Inflammatory macrophage (primary cell): Measurements from ENCODE around the gene HTR6.

Source experiments
- DNase-seq, 2 donors: peaks; one replicate each; pipeline ENCODE4 v3.0.0-alpha.2; 2020 to 2022

Gene HTR6

GRCh38 chr1:19689856-19690255 lies 25.2 kb downstream of the HTR6 start:
- peak; percentile 4 to 47 for DNase-seq

- no peak for DNase-seq
Measured at GRCh38 chr1:19690342-19690741, 25.7 kb downstream of the HTR6 start.

- no peak for DNase-seq
Measured at GRCh38 chr1:19694298-19694697, 29.6 kb downstream of the HTR6 start.

GRCh38 chr1:19695772-19696171 lies 31.1 kb downstream of the HTR6 start:
- DNase-seq, result no peak

GRCh38 chr1:19696820-19697219 lies 32.1 kb downstream of the HTR6 start:
- no peak for DNase-seq

- DNase-seq, result no peak
Measured at GRCh38 chr1:19698181-19698580, 33.5 kb downstream of the HTR6 start.

- no peak for DNase-seq
Measured at GRCh38 chr1:19700079-19700777, 35.6 kb downstream of the HTR6 start.

- DNase-seq, result no peak
Measured at GRCh38 chr1:19703280-19703679, 38.6 kb downstream of the HTR6 start.

GRCh38 chr1:19704247-19705113 lies 39.8 kb downstream of the HTR6 start:
- peak; percentile 36 to 54 for DNase-seq

GRCh38 chr1:19705464-19705863 lies 40.8 kb downstream of the HTR6 start:
- DNase-seq, result no peak

GRCh38 chr1:19706136-19706535 lies 41.5 kb downstream of the HTR6 start:
- no peak for DNase-seq

- DNase-seq, result no peak
Measured at GRCh38 chr1:19708567-19709110, 44.0 kb downstream of the HTR6 start.

- no peak for DNase-seq
Measured at GRCh38 chr1:19709260-19709793, 44.7 kb downstream of the HTR6 start.

GRCh38 chr1:19710825-19711611 lies 46.3 kb downstream of the HTR6 start:
- no peak for DNase-seq

- no peak for DNase-seq
Measured at GRCh38 chr1:19712928-19713327, 48.3 kb downstream of the HTR6 start.

GRCh38 chr1:19715334-19716203 lies 50.9 kb downstream of the HTR6 start:
- peak; percentile 89 for DNase-seq

GRCh38 chr1:19717467-19717866 lies 52.8 kb downstream of the HTR6 start:
- DNase-seq, result no peak

- DNase-seq, result no peak
Measured at GRCh38 chr1:19720174-19720573, 55.5 kb downstream of the HTR6 start.

- DNase-seq, result no peak
Measured at GRCh38 chr1:19720973-19721372, 56.3 kb downstream of the HTR6 start.

GRCh38 chr1:19723874-19724273 lies 59.2 kb downstream of the HTR6 start:
- no peak for DNase-seq

GRCh38 chr1:19725606-19726005 lies 60.9 kb downstream of the HTR6 start:
- DNase-seq, result no peak
